Measurements from ENCODE around the gene PRCD.
A peak's percentile ranks its signal among the peaks of the same experiment; 100 is the strongest.

The PRCD gene

DNA sequence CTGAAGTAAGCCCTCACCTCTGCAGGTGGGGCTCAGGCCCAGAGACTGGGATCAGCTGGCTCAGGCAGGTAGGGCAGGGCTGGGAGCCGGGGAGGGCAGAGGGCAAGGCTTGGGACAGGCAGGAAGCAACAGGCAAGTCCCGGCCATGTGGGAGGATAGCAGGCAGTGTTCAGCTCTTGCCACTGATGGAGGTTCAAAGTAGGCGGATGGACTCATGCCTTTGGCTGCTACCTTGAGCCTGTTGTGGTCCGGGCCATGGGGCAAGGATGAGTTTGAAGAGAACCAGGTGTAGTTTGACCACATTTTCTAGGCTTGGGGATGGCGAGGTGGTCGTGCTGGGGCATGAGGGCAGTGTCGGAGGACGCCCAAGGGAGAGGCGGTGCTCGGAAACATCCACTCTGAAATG is 2.7 kb downstream of the PRCD start:
- no peak for DNase-seq

DNA sequence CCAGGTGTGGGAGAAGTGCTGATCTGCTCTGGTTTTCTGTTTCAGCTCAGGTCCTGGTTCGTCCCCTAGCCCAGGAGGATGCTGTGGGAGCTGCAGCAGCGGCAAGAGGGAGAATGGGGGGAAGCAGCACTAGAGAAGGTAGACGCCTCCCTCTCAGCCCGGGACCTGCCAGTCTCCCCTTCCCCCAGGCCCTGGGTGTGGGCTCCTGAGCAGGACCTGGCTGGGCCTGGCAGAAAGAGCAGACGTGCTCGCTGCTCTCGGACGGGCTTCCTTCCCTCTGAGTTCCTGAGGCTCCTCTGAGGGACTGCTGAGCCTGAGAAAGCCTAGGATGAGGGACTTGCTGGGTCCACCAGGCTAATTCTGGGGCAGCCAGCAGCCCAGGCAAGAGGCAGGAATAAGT is 3.1 kb downstream of the PRCD start:
- DNase-seq = no peak

- no peak for DNase-seq
These were observed 3.6 kb downstream of the PRCD start for GRCh38 chr17:76543482-76543825.

DNA sequence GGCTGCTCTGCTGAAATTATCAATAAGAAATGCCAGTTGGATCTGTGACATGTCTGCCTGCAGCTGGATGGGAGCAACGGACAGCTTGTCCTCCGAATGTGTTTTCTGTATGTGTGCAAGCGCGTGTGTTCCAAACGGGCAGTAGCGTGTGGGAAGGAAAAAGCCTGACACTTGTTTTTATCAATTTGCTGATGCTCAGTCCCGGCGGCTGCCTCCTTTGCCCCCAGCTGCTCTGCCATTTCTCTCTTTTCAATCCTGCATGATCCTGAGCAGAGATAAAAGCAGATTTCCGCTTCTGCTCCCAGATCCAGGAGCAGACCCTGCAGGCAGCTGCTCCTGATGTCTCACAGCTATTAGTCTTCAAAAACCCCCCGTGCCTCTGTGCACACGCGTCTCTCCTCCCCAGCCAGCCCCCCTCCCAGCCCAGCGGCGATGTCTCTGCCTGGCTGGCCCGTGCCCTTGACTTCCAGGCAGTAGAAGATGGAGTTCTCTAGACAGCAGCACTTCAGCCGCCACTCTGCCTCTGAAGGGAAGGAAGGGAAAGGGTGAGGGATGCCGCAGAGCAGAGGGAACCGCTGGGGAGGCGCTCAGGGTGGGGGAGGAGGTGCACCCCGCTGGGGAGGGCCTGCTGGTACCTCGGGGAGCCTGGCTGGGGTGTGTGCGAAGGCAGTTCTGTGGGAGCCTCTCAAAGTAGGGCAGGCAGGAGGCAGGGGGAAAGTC is 4.1 kb downstream of the PRCD start:
- no peak for DNase-seq

DNA sequence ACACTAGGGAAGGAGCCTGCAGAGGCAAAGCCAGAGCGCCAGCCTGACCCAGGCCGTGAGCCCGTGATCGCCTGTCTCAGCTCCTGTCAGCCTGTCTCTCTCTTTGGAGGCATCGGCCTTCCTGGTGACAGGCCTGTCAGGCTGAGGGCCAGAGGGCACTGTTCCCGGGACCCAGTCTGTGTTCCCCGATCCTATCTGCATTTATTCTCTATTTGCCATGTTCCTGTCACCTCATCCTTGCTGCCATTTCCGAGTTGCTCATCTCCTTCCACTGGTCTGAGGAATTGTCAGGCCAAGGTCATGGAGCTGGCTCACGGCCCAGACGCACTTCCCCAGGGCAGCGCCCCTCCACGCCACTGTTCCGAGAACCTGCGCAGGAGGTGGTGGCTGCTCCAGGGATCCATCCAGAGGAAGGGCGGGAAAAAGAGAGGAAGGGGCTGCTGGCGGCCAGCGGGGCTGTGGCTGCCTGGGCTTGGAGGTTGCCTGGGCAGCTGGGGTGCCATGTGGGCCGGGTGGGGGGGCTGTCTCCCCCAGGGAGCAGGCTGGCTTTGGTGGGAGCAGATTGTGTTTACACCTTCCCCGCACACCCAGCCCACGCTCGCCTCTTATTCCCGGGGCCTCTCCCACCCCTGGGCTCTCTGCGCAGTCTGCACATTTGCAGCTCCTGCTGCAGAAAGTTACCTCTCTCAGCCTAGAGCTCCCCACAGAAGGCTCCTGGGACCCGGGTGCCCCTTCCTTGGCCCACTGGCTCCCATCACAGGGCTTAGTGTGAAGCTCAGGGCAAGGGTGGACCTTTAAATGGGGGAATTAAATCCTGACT is 4.9 kb downstream of the PRCD start:
- DNase-seq = no peak

- no peak for DNase-seq
These were observed 6.2 kb downstream of the PRCD start for GRCh38 chr17:76545918-76546555.

- no peak for DNase-seq
These were observed 6.8 kb downstream of the PRCD start for GRCh38 chr17:76546556-76547182.

DNA sequence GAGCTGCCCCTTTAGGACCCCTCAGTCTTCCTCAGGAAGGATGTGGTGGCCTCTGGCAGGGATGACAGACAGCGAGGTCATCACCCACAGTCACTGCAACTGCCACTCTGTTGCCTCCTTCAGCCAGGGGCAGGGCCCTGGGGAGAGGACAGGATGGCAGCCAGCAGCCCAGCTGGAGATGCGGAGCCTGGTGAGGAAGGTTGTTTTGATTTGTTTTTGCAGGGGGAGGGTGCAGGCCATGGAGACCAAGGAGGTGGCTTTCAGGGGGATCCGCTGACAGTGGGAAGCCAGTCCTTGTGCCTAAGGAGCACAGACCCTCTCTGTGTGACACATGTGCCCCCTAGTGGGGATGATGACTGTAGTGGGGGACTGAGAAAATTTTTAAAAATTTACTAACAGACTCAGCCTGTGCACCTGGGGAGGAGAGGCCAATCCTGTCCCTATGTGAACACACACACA is 7.4 kb downstream of the PRCD start:
- peak; percentile 68 to 73 for DNase-seq

GRCh38 chr17:76547642-76548202 is 7.9 kb downstream of the PRCD start:
- no peak for DNase-seq

DNA sequence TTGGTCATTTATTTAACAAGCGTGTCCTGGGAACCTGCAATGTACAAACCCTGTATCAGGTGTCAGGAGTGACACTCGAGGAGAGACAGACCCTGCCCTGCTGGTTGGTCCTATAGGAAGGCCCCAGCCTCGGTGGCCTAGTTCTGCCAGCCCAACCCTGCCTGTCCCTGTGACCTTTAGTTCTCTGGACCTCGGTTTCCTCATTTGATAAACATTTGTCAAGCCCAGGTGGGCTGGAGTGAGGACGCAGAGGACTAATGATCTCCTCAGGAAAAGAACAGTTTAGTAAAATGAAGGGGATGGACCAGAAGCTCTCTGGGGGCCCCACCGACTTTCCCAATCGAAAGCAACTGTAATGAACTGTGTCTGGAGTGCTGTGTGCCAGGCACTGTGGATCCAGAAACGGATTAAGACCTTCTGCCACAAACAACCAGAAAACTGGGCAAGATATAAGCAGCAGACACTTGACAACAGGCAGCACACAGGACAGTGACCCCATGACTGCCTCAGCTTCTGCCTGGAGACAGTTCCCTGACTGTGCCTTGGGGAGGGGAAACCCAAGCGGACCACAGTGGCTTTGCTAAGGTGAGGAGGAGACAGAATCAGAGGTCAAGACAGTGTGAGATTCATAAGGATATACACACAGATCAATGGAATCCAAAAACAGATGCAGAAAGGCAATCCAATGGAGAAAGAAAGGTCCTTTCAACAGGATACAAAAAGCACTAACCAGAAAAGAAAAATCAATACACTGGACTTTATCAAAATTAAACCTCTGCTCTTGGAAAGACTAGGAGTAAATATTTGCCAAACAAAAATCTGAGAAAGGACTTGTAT is 8.8 kb downstream of the PRCD start:
- no peak for DNase-seq

GRCh38 chr17:76549215-76549518 is 9.3 kb downstream of the PRCD start:
- DNase-seq = no peak

GRCh38 chr17:76549539-76549938 is 9.7 kb downstream of the PRCD start:
- DNase-seq = no peak

GRCh38 chr17:76550712-76551615 is 11.1 kb downstream of the PRCD start:
- no peak for DNase-seq

DNA sequence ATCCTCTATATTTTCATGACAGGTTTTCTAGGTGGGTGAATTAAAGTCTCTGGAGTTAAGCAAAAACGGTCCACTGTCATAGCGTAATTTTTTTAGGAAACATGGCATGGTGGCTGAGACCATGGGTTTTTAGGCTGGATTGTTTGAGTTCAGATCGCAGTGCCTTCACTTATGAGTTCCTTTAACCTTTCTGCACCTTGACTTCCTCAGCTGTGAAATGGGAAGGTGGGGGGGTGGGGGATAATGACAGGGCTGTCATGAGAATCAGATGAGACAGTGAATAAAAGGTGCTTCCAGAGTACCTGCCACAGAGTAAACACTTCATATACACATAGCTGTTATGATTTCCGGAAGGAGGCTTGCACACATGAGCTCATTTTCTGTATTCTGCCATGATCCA is 11.8 kb downstream of the PRCD start:
- no peak for DNase-seq

DNA sequence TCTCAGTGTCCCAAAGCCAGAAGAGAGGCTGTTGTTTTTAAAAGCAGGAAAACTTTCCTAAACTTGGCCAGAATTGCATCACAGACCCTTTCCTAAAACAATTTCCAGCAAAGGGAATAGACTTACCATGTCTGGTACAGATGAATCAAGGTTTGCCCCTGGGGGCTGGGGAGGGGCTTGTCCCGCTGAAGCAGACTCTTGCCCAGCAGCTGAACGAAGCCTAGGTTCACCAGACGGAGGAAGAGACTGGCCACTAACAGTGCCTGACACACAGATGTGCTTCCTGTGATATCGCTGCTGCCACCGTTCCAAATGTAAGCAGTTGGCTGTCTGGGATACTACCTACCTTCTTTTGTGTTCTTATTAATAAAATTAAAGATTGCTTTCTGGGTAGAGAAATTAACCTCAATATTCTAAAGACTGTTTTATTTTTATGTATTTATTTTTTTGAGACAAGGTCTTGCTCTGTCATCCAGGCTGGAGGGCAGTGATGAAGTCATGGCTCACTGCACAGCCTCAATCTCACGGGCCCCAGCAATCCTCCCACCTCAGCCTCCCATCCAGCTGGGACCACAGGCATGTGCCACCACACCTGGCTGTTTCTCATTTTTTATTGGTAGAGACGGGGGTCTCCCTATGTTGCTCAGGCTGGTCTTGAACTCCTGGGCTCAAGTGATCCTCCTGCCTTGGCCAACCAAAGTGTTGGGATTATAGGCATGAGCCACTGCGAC is 13.5 kb downstream of the PRCD start:
- DNase-seq = no peak

GRCh38 chr17:76554131-76554530 is 14.3 kb downstream of the PRCD start:
- no peak for DNase-seq

GRCh38 chr17:76556765-76557367 is 17.0 kb downstream of the PRCD start:
- peak; percentile 55 to 74 for DNase-seq

GRCh38 chr17:76557368-76558197 is 17.7 kb downstream of the PRCD start:
- peak; percentile 95 to 97 for DNase-seq
